Breast epithelium (tissue), 3 donors: ENCODE results near the gene AGA.

Experiments
- POLR2A ChIP-seq: fragments of 450-650 bp; IDR thresholded peaks from one replicate; pipeline ENCODE4 v1.6.1; 2016; ENCODE audit warnings: antibody characterized with exemption, mild to moderate bottlenecking, moderate library complexity
- TF ChIP-seq, protein P1 (sequence below), 3 donors: fragments of 450-650 bp; IDR thresholded peaks; one replicate each; pipeline ENCODE4 v1.5.1; 2016 to 2017; ENCODE audit warnings: antibody characterized with exemption in 3 of 3, mild to moderate bottlenecking in 3 of 3, moderate library complexity in 3 of 3

DNA sequence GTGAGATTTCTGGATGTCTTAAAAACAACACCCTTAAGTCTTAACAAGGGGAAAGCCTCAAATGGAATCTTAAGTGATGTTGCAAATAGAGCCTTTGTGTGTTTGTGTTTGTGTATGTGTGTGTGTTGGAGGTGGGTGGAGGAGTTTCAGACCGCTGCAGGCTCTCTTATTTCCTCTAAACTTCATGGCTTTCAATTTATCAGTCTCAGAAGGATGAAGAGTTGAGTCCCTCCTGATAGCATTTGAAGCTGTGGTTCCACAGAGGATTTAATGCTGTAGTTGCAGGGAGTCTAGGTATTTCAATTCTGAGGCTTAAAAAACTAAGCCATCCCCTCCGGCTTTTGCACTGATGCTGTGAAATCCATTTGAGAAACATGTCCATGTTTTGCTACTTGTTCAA lies 4.3 kb upstream of the AGA start:
- TF ChIP-seq, protein P1, sequence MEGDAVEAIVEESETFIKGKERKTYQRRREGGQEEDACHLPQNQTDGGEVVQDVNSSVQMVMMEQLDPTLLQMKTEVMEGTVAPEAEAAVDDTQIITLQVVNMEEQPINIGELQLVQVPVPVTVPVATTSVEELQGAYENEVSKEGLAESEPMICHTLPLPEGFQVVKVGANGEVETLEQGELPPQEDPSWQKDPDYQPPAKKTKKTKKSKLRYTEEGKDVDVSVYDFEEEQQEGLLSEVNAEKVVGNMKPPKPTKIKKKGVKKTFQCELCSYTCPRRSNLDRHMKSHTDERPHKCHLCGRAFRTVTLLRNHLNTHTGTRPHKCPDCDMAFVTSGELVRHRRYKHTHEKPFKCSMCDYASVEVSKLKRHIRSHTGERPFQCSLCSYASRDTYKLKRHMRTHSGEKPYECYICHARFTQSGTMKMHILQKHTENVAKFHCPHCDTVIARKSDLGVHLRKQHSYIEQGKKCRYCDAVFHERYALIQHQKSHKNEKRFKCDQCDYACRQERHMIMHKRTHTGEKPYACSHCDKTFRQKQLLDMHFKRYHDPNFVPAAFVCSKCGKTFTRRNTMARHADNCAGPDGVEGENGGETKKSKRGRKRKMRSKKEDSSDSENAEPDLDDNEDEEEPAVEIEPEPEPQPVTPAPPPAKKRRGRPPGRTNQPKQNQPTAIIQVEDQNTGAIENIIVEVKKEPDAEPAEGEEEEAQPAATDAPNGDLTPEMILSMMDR (IDR thresholded peaks at IDR 0.05): no peak
- no peak for TF ChIP-seq POLR2A
